HL-60 (cell line): ENCODE data around the gene KIAA0319L.

Experiments
- GABPA ChIP-seq: IDR thresholded peaks from 2 replicates; pipeline ENCODE4 v1.6.1; 2012; ENCODE audit warnings: low read depth
- POLR2AphosphoS5 ChIP-seq: IDR thresholded peaks from 2 replicates; pipeline ENCODE4 v1.6.1; 2012; ENCODE audit warnings: low read depth
- SPI1 ChIP-seq: IDR thresholded peaks from 2 replicates; pipeline ENCODE4 v1.6.1; 2012; ENCODE audit warnings: low read depth, mild to moderate bottlenecking, borderline replicate concordance
- TF ChIP-seq, protein P1 (sequence below): IDR thresholded peaks from one replicate; pipeline ENCODE4 v1.5.1; 2011; ENCODE audit warnings: low read length, control low read depth, inconsistent platforms; ENCODE audit not compliant: insufficient read depth
- TF ChIP-seq, protein P2 (sequence below): IDR thresholded peaks from 2 replicates; pipeline ENCODE4 v1.6.1; 2012; ENCODE audit warnings: low read depth; ENCODE audit not compliant: insufficient replicate concordance

DNA sequence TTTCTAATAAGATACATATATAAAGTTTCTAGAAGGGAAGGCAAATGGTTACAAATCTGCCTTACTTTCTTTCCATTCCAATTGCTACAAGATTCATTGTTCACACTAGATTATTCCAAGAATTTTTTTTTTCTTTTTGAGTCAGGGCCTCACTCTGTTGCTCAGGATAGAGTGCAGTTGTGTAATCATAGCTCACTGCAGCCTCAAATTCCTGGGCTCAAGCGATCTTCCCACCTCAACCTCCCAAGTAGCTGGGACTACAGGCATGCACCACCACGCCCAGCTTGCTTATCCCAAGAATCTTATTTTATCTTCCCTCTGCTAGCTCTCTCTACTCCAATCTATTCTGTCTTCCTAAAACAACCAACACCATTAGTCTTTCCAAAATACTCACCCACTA is 81.8 kb downstream of the KIAA0319L start:
- no peak for TF ChIP-seq POLR2AphosphoS5
- TF ChIP-seq, protein P1, sequence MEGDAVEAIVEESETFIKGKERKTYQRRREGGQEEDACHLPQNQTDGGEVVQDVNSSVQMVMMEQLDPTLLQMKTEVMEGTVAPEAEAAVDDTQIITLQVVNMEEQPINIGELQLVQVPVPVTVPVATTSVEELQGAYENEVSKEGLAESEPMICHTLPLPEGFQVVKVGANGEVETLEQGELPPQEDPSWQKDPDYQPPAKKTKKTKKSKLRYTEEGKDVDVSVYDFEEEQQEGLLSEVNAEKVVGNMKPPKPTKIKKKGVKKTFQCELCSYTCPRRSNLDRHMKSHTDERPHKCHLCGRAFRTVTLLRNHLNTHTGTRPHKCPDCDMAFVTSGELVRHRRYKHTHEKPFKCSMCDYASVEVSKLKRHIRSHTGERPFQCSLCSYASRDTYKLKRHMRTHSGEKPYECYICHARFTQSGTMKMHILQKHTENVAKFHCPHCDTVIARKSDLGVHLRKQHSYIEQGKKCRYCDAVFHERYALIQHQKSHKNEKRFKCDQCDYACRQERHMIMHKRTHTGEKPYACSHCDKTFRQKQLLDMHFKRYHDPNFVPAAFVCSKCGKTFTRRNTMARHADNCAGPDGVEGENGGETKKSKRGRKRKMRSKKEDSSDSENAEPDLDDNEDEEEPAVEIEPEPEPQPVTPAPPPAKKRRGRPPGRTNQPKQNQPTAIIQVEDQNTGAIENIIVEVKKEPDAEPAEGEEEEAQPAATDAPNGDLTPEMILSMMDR: no peak
- no peak for TF ChIP-seq SPI1
- no peak for TF ChIP-seq GABPA
- TF ChIP-seq, protein P2, sequence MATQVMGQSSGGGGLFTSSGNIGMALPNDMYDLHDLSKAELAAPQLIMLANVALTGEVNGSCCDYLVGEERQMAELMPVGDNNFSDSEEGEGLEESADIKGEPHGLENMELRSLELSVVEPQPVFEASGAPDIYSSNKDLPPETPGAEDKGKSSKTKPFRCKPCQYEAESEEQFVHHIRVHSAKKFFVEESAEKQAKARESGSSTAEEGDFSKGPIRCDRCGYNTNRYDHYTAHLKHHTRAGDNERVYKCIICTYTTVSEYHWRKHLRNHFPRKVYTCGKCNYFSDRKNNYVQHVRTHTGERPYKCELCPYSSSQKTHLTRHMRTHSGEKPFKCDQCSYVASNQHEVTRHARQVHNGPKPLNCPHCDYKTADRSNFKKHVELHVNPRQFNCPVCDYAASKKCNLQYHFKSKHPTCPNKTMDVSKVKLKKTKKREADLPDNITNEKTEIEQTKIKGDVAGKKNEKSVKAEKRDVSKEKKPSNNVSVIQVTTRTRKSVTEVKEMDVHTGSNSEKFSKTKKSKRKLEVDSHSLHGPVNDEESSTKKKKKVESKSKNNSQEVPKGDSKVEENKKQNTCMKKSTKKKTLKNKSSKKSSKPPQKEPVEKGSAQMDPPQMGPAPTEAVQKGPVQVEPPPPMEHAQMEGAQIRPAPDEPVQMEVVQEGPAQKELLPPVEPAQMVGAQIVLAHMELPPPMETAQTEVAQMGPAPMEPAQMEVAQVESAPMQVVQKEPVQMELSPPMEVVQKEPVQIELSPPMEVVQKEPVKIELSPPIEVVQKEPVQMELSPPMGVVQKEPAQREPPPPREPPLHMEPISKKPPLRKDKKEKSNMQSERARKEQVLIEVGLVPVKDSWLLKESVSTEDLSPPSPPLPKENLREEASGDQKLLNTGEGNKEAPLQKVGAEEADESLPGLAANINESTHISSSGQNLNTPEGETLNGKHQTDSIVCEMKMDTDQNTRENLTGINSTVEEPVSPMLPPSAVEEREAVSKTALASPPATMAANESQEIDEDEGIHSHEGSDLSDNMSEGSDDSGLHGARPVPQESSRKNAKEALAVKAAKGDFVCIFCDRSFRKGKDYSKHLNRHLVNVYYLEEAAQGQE: no peak
